NCI-H1105 (cell line): Measurements from ENCODE around the gene HNRNPA1L2.
"Not testable (repeated sequence)": the region's sequence is repeated elsewhere in the genome, so short reads cannot be mapped to it uniquely, and the experiment has no call there.

ENCODE experiments used
- DNase-seq: peaks from one replicate; lab custom pipeline; 2025; lab: John Stamatoyannopoulos, UW

Gene HNRNPA1L2

GRCh38 chr13:52646967-52647366, 4.7 kb downstream of the HNRNPA1L2 start:
- DNase-seq, result no peak

- DNase-seq, result no peak
Measured at GRCh38 chr13:52650731-52651130, 8.5 kb downstream of the HNRNPA1L2 start.

GRCh38 chr13:52651897-52652195, 9.6 kb downstream of the HNRNPA1L2 start:
- DNase-seq, result peak; percentile 56

GRCh38 chr13:52652196-52652979, 10.2 kb downstream of the HNRNPA1L2 start, which contains the start of gene SUGT1:
SUGT1 (plus strand) TSS chr13:52652836; CDS start chr13:52652921, 85 bp downstream.
- DNase-seq, result peak; percentile 87

- DNase-seq, result no peak
Measured at GRCh38 chr13:52652980-52653303, 10.7 kb downstream of the HNRNPA1L2 start.

GRCh38 chr13:52659340-52659739, 17.1 kb downstream of the HNRNPA1L2 start:
- DNase-seq, result no peak

- no peak for DNase-seq
Measured at GRCh38 chr13:52664272-52664671, 22.0 kb downstream of the HNRNPA1L2 start.

- no peak for DNase-seq
Measured at GRCh38 chr13:52665325-52665724, 23.1 kb downstream of the HNRNPA1L2 start.

GRCh38 chr13:52669677-52670076, 27.4 kb downstream of the HNRNPA1L2 start:
- no peak for DNase-seq

GRCh38 chr13:52670726-52671125, 28.5 kb downstream of the HNRNPA1L2 start:
- no peak for DNase-seq

- no peak for DNase-seq
Measured at GRCh38 chr13:52673465-52673864, 31.2 kb downstream of the HNRNPA1L2 start.

- DNase-seq, result no peak
Measured at GRCh38 chr13:52677823-52678222, 35.6 kb downstream of the HNRNPA1L2 start.

GRCh38 chr13:52685806-52686205, 43.6 kb downstream of the HNRNPA1L2 start:
- not testable (repeated sequence) for DNase-seq

GRCh38 chr13:52686376-52686775, 44.1 kb downstream of the HNRNPA1L2 start:
- DNase-seq, result no peak
